Adrenal gland (tissue), 5 donors: Measurements from ENCODE around the gene CFAP299.

Experiments used
- POLR2A ChIP-seq, 2 donors: fragments of 450-650 bp; IDR thresholded peaks; one replicate each; pipeline ENCODE4 v1.6.1; 2017; ENCODE audit warnings: antibody characterized with exemption in 2 of 2, mild to moderate bottlenecking in 2 of 2, moderate library complexity in 1 of 2
- TF ChIP-seq, protein P1 (sequence below), 6 experiments: fragments of 450-650 bp in 4 of 6; fragments of 200-600 bp in 2 of 6; sonication (generic) in 1 of 6; IDR thresholded peaks; 1 replicate in 5 of 6; 2 replicates in 1 of 6; pipeline versions ENCODE4 v1.5.1 to v1.8.0; 2016 to 2021; ENCODE audit warnings: antibody characterized with exemption in 6 of 6, mild to moderate bottlenecking in 2 of 6, moderate library complexity in 1 of 6
- donor health status: DM: no; HTN: no; CAD: no.

DNA sequence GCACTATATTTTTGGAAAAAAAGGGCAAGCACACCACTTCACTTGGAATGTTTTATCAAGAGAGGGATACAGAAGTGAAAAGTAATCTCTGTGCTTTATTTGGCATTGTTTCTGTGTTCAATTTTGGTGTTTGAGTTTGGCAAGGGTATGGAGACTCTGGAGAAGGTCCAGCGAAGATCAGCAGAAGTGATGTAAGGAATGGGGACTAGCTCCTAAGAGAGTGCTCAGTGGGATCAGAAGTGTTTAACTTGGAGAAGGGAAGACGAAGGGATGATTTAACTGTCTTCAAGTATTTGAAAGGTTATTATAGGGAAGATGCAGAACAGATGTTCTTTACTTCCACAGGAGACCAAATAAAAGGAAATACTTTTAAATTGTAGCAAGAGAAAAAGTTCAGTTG, 74.3 kb downstream of the CFAP299 start:
- TF ChIP-seq, protein P1, sequence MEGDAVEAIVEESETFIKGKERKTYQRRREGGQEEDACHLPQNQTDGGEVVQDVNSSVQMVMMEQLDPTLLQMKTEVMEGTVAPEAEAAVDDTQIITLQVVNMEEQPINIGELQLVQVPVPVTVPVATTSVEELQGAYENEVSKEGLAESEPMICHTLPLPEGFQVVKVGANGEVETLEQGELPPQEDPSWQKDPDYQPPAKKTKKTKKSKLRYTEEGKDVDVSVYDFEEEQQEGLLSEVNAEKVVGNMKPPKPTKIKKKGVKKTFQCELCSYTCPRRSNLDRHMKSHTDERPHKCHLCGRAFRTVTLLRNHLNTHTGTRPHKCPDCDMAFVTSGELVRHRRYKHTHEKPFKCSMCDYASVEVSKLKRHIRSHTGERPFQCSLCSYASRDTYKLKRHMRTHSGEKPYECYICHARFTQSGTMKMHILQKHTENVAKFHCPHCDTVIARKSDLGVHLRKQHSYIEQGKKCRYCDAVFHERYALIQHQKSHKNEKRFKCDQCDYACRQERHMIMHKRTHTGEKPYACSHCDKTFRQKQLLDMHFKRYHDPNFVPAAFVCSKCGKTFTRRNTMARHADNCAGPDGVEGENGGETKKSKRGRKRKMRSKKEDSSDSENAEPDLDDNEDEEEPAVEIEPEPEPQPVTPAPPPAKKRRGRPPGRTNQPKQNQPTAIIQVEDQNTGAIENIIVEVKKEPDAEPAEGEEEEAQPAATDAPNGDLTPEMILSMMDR (IDR thresholded peaks at IDR 0.05) = no peak
- TF ChIP-seq POLR2A (IDR thresholded peaks at IDR 0.05) = no peak
